Body of pancreas (tissue), 4 donors: Measurements from ENCODE around the gene UBA5.

Source experiments
- POLR2A ChIP-seq, 3 donors: fragments of 450-650 bp; IDR thresholded peaks; one replicate each; pipeline ENCODE4 v1.6.1; 2016; ENCODE audit warnings: antibody characterized with exemption in 3 of 3, mild to moderate bottlenecking in 2 of 3
- TF ChIP-seq, protein P1 (sequence below), 7 experiments: fragments of 450-650 bp in 4 of 7; fragments of 200-600 bp in 3 of 7; sonication (generic) in 3 of 7; IDR thresholded peaks; one replicate each; pipeline ENCODE4 v1.5.1; 2016 to 2019; ENCODE audit warnings: antibody characterized with exemption in 7 of 7

DNA sequence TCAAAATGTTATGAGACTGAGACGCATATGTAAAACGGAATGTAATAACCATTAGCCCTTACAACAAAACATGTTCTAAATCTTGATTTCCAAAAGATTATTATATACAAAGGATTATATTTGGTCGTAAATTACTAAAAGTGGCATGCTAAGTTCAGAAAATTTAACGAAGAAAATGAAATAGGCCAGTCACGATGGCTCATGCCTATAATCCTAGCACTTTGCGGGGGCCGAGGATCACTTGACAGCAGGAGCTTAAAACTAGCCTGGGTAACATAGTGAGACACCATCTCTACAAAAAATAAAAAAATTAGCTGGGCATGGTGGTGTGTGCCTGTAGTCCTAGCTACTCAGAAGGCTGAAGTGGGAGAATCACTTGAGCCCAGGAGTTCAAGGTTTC lies 29.5 kb upstream of the UBA5 start:
- no peak for TF ChIP-seq POLR2A (IDR thresholded peaks at IDR 0.05)
- TF ChIP-seq, protein P1, sequence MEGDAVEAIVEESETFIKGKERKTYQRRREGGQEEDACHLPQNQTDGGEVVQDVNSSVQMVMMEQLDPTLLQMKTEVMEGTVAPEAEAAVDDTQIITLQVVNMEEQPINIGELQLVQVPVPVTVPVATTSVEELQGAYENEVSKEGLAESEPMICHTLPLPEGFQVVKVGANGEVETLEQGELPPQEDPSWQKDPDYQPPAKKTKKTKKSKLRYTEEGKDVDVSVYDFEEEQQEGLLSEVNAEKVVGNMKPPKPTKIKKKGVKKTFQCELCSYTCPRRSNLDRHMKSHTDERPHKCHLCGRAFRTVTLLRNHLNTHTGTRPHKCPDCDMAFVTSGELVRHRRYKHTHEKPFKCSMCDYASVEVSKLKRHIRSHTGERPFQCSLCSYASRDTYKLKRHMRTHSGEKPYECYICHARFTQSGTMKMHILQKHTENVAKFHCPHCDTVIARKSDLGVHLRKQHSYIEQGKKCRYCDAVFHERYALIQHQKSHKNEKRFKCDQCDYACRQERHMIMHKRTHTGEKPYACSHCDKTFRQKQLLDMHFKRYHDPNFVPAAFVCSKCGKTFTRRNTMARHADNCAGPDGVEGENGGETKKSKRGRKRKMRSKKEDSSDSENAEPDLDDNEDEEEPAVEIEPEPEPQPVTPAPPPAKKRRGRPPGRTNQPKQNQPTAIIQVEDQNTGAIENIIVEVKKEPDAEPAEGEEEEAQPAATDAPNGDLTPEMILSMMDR (IDR thresholded peaks at IDR 0.05) = no peak
